GM23338 (cell line): ENCODE results near the gene CLASP2. TPM values are rescaled to one million over a fixed set of nuclear protein-coding genes. Genes with fewer than 3 reads are reported as not detected.

Experiments used
- ATAC-seq: fragments of 200-7000 bp; cut with Tn5 transposase; 3 replicates; pipeline ENCODE4 v1.9.1; 2020
- DNase-seq: peaks from one replicate; pipeline ENCODE4 v3.0.0-alpha.2; 2015; ENCODE audit warnings: low spot score
- H2AFZ ChIP-seq: fragments of 200-600 bp; sonication (generic); 2 replicates; pipeline ENCODE4 v1.8.0; 2016; ENCODE audit warnings: antibody characterized with exemption, mild to moderate bottlenecking, moderate library complexity
- H3F3A ChIP-seq: fragments of 200-600 bp; sonication (generic); replicated peaks from 2 replicates; pipeline ENCODE4 v1.8.0; 2017; ENCODE audit warnings: antibody characterized with exemption, mixed run types, low read depth
- H3K27ac ChIP-seq: fragments of 200-600 bp; sonication (generic); 2 replicates; pipeline ENCODE4 v1.6.1; 2016; ENCODE audit warnings: low read depth
- H3K27me3 ChIP-seq: fragments of 200-600 bp; sonication (generic); 2 replicates; pipeline ENCODE4 v1.8.0; 2016; ENCODE audit warnings: mild to moderate bottlenecking, mixed run types, moderate library complexity; ENCODE audit not compliant: insufficient read depth
- H3K36me3 ChIP-seq: fragments of 200-600 bp; sonication (generic); 2 replicates; pipeline ENCODE4 v1.8.0; 2016; ENCODE audit warnings: mild to moderate bottlenecking; ENCODE audit not compliant: insufficient read depth
- H3K4me1 ChIP-seq: fragments of 200-600 bp; sonication (generic); 2 replicates; pipeline ENCODE4 v1.8.0; 2016; ENCODE audit warnings: mild to moderate bottlenecking, moderate library complexity; ENCODE audit not compliant: insufficient read depth
- H3K4me2 ChIP-seq: fragments of 200-600 bp; sonication (generic); 2 replicates; pipeline ENCODE4 v1.7.1; 2017; ENCODE audit warnings: mixed run types
- H3K4me3 ChIP-seq: fragments of 200-600 bp; sonication (generic); 2 replicates; pipeline ENCODE4 v1.6.1; 2016; ENCODE audit warnings: mixed run types
- H3K79me2 ChIP-seq: fragments of 200-600 bp; sonication (generic); replicated peaks from 2 replicates; pipeline ENCODE4 v1.8.0; 2017; ENCODE audit warnings: mild to moderate bottlenecking; ENCODE audit not compliant: insufficient read depth
- H3K9me2 ChIP-seq: fragments of 200-600 bp; sonication (generic); 2 replicates; pipeline ENCODE4 v1.8.0; 2017; ENCODE audit not compliant: insufficient read depth
- H4K20me1 ChIP-seq: fragments of 200-600 bp; sonication (generic); replicated peaks from 2 replicates; pipeline ENCODE4 v1.8.0; 2017; ENCODE audit warnings: mild to moderate bottlenecking; ENCODE audit not compliant: insufficient read depth
- H3K27ac Mint-ChIP-seq: 2 replicates; pipeline ENCODE4 v1.8.0; 2020; ENCODE audit warnings: inconsistent platforms, mild to moderate bottlenecking, moderate library complexity, mixed read lengths
- H3K27me3 Mint-ChIP-seq: 3 replicates; pipeline ENCODE4 v1.8.0; 2022; ENCODE audit warnings: low read depth, mild to moderate bottlenecking, moderate library complexity, mixed read lengths, inconsistent platforms; ENCODE audit not compliant: insufficient read depth, poor library complexity
- H3K36me3 Mint-ChIP-seq: 3 replicates; pipeline ENCODE4 v1.8.0; 2021; ENCODE audit warnings: low read depth, mild to moderate bottlenecking, inconsistent platforms, moderate library complexity, mixed read lengths
- H3K4me1 Mint-ChIP-seq: 3 replicates; pipeline ENCODE4 v1.8.0; 2020; ENCODE audit warnings: mild to moderate bottlenecking, inconsistent platforms, mixed read lengths
- H3K4me3 Mint-ChIP-seq: 3 replicates; pipeline ENCODE4 v1.8.0; 2021; ENCODE audit warnings: moderate library complexity, mild to moderate bottlenecking, inconsistent platforms, mixed read lengths
- H3K9me3 Mint-ChIP-seq: 3 replicates; pipeline ENCODE4 v1.8.0; 2020; ENCODE audit warnings: moderate library complexity, mild to moderate bottlenecking, inconsistent platforms, mixed read lengths
- CREB1 ChIP-seq: fragments of 250-450 bp; sonication (Bioruptor Pico); IDR thresholded peaks from 2 replicates; pipeline ENCODE4 v1.5.0; 2020; ENCODE audit warnings: low read depth, mild to moderate bottlenecking, moderate library complexity
- CTCF ChIP-seq, 2 experiments: fragments of 200-600 bp in 1 of 2; sonication (generic) in 1 of 2; conservative IDR thresholded peaks; 2 replicates each; pipeline versions ENCODE4 v1.5.1 to v1.6.1; 2016 to 2017; ENCODE audit warnings: antibody characterized with exemption in 2 of 2, low read depth in 2 of 2, mild to moderate bottlenecking in 2 of 2, moderate library complexity in 1 of 2
- ETS1 ChIP-seq: IDR thresholded peaks from 2 replicates; pipeline ENCODE4 v1.6.1; 2016; ENCODE audit warnings: antibody characterized with exemption
- EZH2phosphoT487 ChIP-seq: fragments of 200-600 bp; sonication (generic); IDR thresholded peaks from one replicate; pipeline ENCODE4 v1.8.1; 2018; ENCODE audit warnings: antibody characterized with exemption; ENCODE audit not compliant: unreplicated experiment
- NANOG ChIP-seq: IDR thresholded peaks from 2 replicates; pipeline ENCODE4 v1.6.1; 2016; ENCODE audit warnings: antibody characterized with exemption, borderline replicate concordance
- POLR2AphosphoS5 ChIP-seq: IDR thresholded peaks from 2 replicates; pipeline ENCODE4 v1.6.1; 2016; ENCODE audit warnings: antibody characterized with exemption, low read depth
- REST ChIP-seq: IDR thresholded peaks from one replicate; pipeline ENCODE4 v1.6.1; 2018; ENCODE audit warnings: antibody characterized with exemption; ENCODE audit not compliant: unreplicated experiment
- ZNF114 ChIP-seq: fragments of 250-450 bp; sonication (Bioruptor Pico); IDR thresholded peaks from 2 replicates; pipeline ENCODE4 v1.5.0; 2020; ENCODE audit warnings: mild to moderate bottlenecking, moderate library complexity
- ZNF331 ChIP-seq: fragments of 250-450 bp; sonication (Bioruptor Pico); IDR thresholded peaks from 2 replicates; pipeline ENCODE4 v1.5.0; 2020; ENCODE audit warnings: low read depth, mild to moderate bottlenecking, moderate library complexity
- ZNF462 ChIP-seq: fragments of 250-450 bp; sonication (Bioruptor Pico); IDR thresholded peaks from 2 replicates; pipeline ENCODE4 v1.5.0; 2020; ENCODE audit warnings: mild to moderate bottlenecking, moderate library complexity
- polyA plus RNA-seq: library from polyadenylated mRNA; unstranded; fragments of >200 nt; fragmentation: Nextera tagmentation; extraction: Ambion mirVana; gene quantifications from 2 replicates; pipeline ENCODE4 v1.2.1, GENCODE V29; 2016
- total RNA-seq: library from RNA; depleted of rRNA; stranded (reverse); fragments of >200 nt; shearing (Covaris generic); gene quantifications from 2 replicates; pipeline ENCODE4 v1.2.3, GENCODE V29; 2014

CLASP2 gene
- total and polyA plus RNA-seq, 2 experiments from 2014 or later, result 12.8 to 74.6 TPM

GRCh38 chr3:33467786-33468185 lies 250.3 kb downstream of the CLASP2 start (continued):
- TF ChIP-seq CTCF (conservative IDR thresholded peaks at IDR 0.05; ENCODE audit: low read depth in 2 of 2), result no peak
- no peak for TF ChIP-seq NANOG

GRCh38 chr3:33461097-33461496 lies 257.0 kb downstream of the CLASP2 start:
- Histone ChIP-seq H2AFZ (no peak overlapping the region), H3K4me1 (no peaks in the 10 kb centered on the region), H3K36me3 (peaks cover 23% of the 10 kb centered on the region), H3K4me2 (no peak overlapping the region), H3F3A (no peaks in the 10 kb centered on the region), H3K27me3 (no peaks in the 10 kb centered on the region), H3K79me2 (no peaks in the 10 kb centered on the region), H4K20me1 (no peaks in the 10 kb centered on the region), H3K4me3 (no peak overlapping the region), H3K27ac (no peak overlapping the region), H3K9me2 (0 out of 2 replicates have a peak, but pooled peaks cover 8% of the 10 kb centered on the region)
- Mint-ChIP-seq H3K4me1 (no peaks in the 10 kb centered on the region; the same call in 2 of the 3 replicates), H3K27ac (no peak overlapping the region), H3K36me3 (peaks cover 58% of the 10 kb centered on the region), H3K4me3 (no peak overlapping the region), H3K27me3 (peaks cover 3% of the 10 kb centered on the region), H3K9me3 (peaks cover 85% of the 10 kb centered on the region)
- DNase-seq, result no peak
- no peak for ATAC-seq
- TF ChIP-seq ZNF114 (CRISPR knock-in tag), result no peak
- no peak for TF ChIP-seq REST
- TF ChIP-seq EZH2phosphoT487, result no peak
- TF ChIP-seq ZNF462 (CRISPR knock-in tag), result no peak
- TF ChIP-seq CTCF (conservative IDR thresholded peaks at IDR 0.05; ENCODE audit: low read depth in 2 of 2), result no peak
- no peak for TF ChIP-seq CREB1
- no peak for TF ChIP-seq POLR2AphosphoS5
- no peak for TF ChIP-seq ETS1
- no peak for TF ChIP-seq ZNF331 (CRISPR knock-in tag)
